AG08395 (cell line): ENCODE data around the gene SSU72.
A peak's percentile ranks its signal among the peaks of the same experiment; 100 is the strongest.

Experiments used
- DNase-seq: peaks from one replicate; pipeline ENCODE4 v3.0.0; 2012; ENCODE audit warnings: mixed read lengths, low spot score

SSU72 gene

GRCh38 chr1:1574721-1575537 is at the start of gene SSU72:
TSS of gene SSU72 (minus strand) at chr1:1574863. CDS start at chr1:1574557, 306 bp downstream.
- peak; percentile 95 for DNase-seq

- no peak for DNase-seq
Measured at GRCh38 chr1:1623631-1624442, 49.2 kb upstream of the SSU72 start.

- no peak for DNase-seq
Measured at GRCh38 chr1:1623181-1623630, 48.5 kb upstream of the SSU72 start.

GRCh38 chr1:1622788-1623094 is 48.1 kb upstream of the SSU72 start:
- DNase-seq = no peak

- DNase-seq = no peak
Measured at GRCh38 chr1:1622010-1622787, 47.5 kb upstream of the SSU72 start.

GRCh38 chr1:1621173-1622009 is 46.7 kb upstream of the SSU72 start:
- no peak for DNase-seq

GRCh38 chr1:1620433-1621139 is 45.9 kb upstream of the SSU72 start:
- no peak for DNase-seq

GRCh38 chr1:1619917-1620361 is 45.3 kb upstream of the SSU72 start:
- DNase-seq = no peak

GRCh38 chr1:1618396-1619068 is 43.9 kb upstream of the SSU72 start:
- DNase-seq = no peak

GRCh38 chr1:1617925-1618324 is 43.3 kb upstream of the SSU72 start:
- no peak for DNase-seq

- no peak for DNase-seq
Measured at GRCh38 chr1:1617516-1617915, 42.9 kb upstream of the SSU72 start.

- no peak for DNase-seq
Measured at GRCh38 chr1:1616838-1617237, 42.2 kb upstream of the SSU72 start.

- DNase-seq = peak; percentile 71
Measured at GRCh38 chr1:1616045-1616790, 41.6 kb upstream of the SSU72 start.

- peak; percentile 100 for DNase-seq
Measured at GRCh38 chr1:1615256-1616044, 40.8 kb upstream of the SSU72 start, which contains the start of gene MIB2. TSS of gene MIB2 (plus strand) at chr1:1615500. CDS start at chr1:1623453, 7,953 bp downstream.

- DNase-seq = no peak
Measured at GRCh38 chr1:1614954-1615255, 40.2 kb upstream of the SSU72 start.

GRCh38 chr1:1614204-1614953 is 39.7 kb upstream of the SSU72 start:
- peak; percentile 62 for DNase-seq

- no peak for DNase-seq
Measured at GRCh38 chr1:1613509-1614082, 38.9 kb upstream of the SSU72 start.

- DNase-seq = no peak
Measured at GRCh38 chr1:1612104-1612400, 37.4 kb upstream of the SSU72 start.
